ENCODE results near the gene ZNF532. TPM values are rescaled to one million over a fixed set of nuclear protein-coding genes. Genes with fewer than 3 reads are reported as not detected.

Gene ZNF532
- total and polyA plus RNA-seq, 2 of the 13 experiments (the other 11 are each of a cell fraction or from before 2014, with no cell fraction given): not detected

- TF ChIP-seq, protein P1, sequence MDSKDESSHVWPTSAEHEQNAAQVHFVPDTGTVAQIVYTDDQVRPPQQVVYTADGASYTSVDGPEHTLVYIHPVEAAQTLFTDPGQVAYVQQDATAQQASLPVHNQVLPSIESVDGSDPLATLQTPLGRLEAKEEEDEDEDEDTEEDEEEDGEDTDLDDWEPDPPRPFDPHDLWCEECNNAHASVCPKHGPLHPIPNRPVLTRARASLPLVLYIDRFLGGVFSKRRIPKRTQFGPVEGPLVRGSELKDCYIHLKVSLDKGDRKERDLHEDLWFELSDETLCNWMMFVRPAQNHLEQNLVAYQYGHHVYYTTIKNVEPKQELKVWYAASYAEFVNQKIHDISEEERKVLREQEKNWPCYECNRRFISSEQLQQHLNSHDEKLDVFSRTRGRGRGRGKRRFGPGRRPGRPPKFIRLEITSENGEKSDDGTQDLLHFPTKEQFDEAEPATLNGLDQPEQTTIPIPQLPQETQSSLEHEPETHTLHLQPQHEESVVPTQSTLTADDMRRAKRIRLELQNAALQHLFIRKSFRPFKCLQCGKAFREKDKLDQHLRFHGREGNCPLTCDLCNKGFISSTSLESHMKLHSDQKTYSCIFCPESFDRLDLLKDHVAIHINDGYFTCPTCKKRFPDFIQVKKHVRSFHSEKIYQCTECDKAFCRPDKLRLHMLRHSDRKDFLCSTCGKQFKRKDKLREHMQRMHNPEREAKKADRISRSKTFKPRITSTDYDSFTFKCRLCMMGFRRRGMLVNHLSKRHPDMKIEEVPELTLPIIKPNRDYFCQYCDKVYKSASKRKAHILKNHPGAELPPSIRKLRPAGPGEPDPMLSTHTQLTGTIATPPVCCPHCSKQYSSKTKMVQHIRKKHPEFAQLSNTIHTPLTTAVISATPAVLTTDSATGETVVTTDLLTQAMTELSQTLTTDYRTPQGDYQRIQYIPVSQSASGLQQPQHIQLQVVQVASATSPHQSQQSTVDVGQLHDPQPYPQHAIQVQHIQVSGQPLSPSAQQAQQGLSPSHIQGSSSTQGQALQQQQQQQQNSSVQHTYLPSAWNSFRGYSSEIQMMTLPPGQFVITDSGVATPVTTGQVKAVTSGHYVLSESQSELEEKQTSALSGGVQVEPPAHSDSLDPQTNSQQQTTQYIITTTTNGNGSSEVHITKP (CRISPR knock-in tag; IDR thresholded peaks at IDR 0.05; ENCODE audit: low read depth): no peak
- no peak for TF ChIP-seq MEIS1 (CRISPR knock-in tag; IDR thresholded peaks at IDR 0.05; ENCODE audit: borderline replicate concordance)
These were observed 27.8 kb downstream of the ZNF532 start (continued) for GRCh38 chr18:58892488-58892887.

DNA sequence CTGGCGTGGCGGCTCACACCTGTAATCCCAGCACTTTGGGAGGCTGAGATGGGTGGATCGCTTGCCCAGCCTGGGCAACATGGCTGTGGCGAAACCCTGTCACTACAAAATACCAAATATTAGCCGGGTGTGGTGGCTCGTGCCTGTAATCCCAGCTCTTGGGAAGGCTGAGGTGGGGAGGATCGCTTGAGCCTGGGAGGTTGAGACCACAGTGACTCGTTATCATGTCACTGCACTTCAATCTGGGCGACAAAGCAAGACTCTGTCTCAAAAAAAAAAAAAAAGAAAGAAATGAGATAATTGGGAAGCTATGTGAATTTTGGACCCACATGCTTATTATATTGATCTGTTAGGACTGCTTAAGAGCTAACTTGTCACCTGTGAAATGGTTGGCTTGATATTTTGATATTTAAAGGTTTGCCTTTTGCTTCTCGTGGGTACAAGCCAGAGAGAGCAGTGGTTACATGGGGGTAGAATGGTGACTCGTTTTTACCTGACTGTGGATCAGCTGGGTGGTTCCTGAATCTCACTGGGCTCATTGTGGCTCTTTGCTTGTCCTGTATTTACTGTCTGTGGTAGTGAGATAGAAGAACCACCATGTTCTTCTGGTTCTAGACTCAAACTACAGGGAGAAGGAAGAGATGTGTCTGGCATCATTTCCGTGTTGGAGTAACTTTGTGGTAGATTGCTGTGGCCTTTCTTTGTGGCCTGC is 28.9 kb downstream of the ZNF532 start:
- BruUV-seq (replicated peaks): no TSS peak
- no peak overlapping the region for H3K4me2 ChIP-seq (ENCODE audit: low read depth, low read length)
- H3K4me1 ChIP-seq (ENCODE audit: insufficient read depth, low read length): no peaks in the 10 kb centered on the region
- ChIA-PET CTCF (ENCODE audit: low intra/inter-chr PET ratio, low total read pairs) (no interaction called here), POLR2A (no interaction called here)
- no peaks in the 10 kb centered on the region for H3K79me2 ChIP-seq (ENCODE audit: insufficient read depth, low read length)
- WGBS (ENCODE audit: low lambda C conversion rate): 25% methylated on average over 12 of the region's 12 CpGs
- H3K9me3 ChIP-seq (ENCODE audit: low read length): no peaks in the 10 kb centered on the region
- H3K36me3 ChIP-seq (replicated peaks in 1 of 2; ENCODE audit: control insufficient read depth in 1 of 2, insufficient read depth in 2 of 2, low read length in 2 of 2): no peaks in the 10 kb centered on the region
- intact Hi-C loops (cut with micrococcal nuclease; ENCODE audit: unreplicated experiment) (no loop called here), in situ Hi-C loops (cut with HindIII; ENCODE audit: extremely low pct_ligation_motif_present, low pct_unique_long_range_greater_than_20kb) (no loop called here)
- no peak overlapping the region for H2AFZ ChIP-seq (ENCODE audit: low read length)
- FAIRE-seq (no peak), ATAC-seq (no peak), DNase-seq (ENCODE audit: low spot score) (no peak)
- no peak overlapping the region for H3K4me3 ChIP-seq (replicated peaks in 1 of 3; ENCODE audit: insufficient read depth in 1 of 3, low read depth in 2 of 3, low read length in 3 of 3)
- H3K9ac ChIP-seq (ENCODE audit: insufficient read depth, low read depth, low read length): no peak overlapping the region
- H3K27me3 ChIP-seq (ENCODE audit: control insufficient read depth in 1 of 2, insufficient read depth in 2 of 2, low read length in 2 of 2): peaks cover 0 to 7% of the 10 kb centered on the region in 2 experiments; a peak in 1 of 5 replicates
- TF ChIP-seq ERF (CRISPR knock-in tag; IDR thresholded peaks at IDR 0.05): no peak
- no peak for TF ChIP-seq FOXO1 (CRISPR knock-in tag; IDR thresholded peaks at IDR 0.05)
- no peak for TF ChIP-seq ZBTB1 (CRISPR knock-in tag; IDR thresholded peaks at IDR 0.05; ENCODE audit: borderline replicate concordance)
- no peaks in the 10 kb centered on the region for H4K20me1 ChIP-seq (ENCODE audit: insufficient read depth, low read length)
- no peak overlapping the region for H3K27ac ChIP-seq (ENCODE audit: extremely low read length, insufficient read depth, low read length)
